ENCODE measurements around the gene TMEM132C.

DNA sequence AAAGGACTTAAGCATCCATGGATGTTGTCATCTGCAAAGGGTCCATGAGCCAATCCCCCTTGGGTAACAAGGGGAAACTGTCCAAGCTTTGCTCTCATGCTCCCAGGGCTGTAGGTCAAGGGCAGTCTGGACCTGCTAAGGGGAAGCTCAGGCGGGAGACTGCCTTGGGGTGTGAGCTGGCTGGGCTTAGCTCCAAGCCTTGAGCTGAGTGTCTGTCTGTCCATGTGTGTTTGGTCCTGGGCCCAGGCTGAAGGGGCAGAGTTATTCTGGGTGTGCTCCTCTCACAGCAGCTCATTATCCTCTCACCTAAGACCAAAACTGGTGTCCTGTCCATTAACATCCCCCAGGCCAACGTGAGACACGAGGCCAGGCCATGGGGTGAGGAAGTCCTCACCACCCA lies 282.0 kb downstream of the TMEM132C start:
- TF ChIP-seq, protein P1, sequence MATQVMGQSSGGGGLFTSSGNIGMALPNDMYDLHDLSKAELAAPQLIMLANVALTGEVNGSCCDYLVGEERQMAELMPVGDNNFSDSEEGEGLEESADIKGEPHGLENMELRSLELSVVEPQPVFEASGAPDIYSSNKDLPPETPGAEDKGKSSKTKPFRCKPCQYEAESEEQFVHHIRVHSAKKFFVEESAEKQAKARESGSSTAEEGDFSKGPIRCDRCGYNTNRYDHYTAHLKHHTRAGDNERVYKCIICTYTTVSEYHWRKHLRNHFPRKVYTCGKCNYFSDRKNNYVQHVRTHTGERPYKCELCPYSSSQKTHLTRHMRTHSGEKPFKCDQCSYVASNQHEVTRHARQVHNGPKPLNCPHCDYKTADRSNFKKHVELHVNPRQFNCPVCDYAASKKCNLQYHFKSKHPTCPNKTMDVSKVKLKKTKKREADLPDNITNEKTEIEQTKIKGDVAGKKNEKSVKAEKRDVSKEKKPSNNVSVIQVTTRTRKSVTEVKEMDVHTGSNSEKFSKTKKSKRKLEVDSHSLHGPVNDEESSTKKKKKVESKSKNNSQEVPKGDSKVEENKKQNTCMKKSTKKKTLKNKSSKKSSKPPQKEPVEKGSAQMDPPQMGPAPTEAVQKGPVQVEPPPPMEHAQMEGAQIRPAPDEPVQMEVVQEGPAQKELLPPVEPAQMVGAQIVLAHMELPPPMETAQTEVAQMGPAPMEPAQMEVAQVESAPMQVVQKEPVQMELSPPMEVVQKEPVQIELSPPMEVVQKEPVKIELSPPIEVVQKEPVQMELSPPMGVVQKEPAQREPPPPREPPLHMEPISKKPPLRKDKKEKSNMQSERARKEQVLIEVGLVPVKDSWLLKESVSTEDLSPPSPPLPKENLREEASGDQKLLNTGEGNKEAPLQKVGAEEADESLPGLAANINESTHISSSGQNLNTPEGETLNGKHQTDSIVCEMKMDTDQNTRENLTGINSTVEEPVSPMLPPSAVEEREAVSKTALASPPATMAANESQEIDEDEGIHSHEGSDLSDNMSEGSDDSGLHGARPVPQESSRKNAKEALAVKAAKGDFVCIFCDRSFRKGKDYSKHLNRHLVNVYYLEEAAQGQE (IDR thresholded peaks at IDR 0.05; ENCODE audit: insufficient replicate concordance, low read depth): no peak
- TF ChIP-seq, protein P2, sequence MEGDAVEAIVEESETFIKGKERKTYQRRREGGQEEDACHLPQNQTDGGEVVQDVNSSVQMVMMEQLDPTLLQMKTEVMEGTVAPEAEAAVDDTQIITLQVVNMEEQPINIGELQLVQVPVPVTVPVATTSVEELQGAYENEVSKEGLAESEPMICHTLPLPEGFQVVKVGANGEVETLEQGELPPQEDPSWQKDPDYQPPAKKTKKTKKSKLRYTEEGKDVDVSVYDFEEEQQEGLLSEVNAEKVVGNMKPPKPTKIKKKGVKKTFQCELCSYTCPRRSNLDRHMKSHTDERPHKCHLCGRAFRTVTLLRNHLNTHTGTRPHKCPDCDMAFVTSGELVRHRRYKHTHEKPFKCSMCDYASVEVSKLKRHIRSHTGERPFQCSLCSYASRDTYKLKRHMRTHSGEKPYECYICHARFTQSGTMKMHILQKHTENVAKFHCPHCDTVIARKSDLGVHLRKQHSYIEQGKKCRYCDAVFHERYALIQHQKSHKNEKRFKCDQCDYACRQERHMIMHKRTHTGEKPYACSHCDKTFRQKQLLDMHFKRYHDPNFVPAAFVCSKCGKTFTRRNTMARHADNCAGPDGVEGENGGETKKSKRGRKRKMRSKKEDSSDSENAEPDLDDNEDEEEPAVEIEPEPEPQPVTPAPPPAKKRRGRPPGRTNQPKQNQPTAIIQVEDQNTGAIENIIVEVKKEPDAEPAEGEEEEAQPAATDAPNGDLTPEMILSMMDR (IDR thresholded peaks at IDR 0.05; ENCODE audit: insufficient read depth, low read length): no peak
- TF ChIP-seq POLR2AphosphoS5 (IDR thresholded peaks at IDR 0.05; ENCODE audit: low read depth): no peak
- no peak for TF ChIP-seq SPI1 (IDR thresholded peaks at IDR 0.05; ENCODE audit: borderline replicate concordance, low read depth)
- TF ChIP-seq GABPA (IDR thresholded peaks at IDR 0.05; ENCODE audit: low read depth): no peak

Measured in HL-60 (cell line).